ENCODE data around the gene PPP1R12C.
"Not testable (repeated sequence)": the region's sequence is repeated elsewhere in the genome, so short reads cannot be mapped to it uniquely, and the experiment has no call there.

DNA sequence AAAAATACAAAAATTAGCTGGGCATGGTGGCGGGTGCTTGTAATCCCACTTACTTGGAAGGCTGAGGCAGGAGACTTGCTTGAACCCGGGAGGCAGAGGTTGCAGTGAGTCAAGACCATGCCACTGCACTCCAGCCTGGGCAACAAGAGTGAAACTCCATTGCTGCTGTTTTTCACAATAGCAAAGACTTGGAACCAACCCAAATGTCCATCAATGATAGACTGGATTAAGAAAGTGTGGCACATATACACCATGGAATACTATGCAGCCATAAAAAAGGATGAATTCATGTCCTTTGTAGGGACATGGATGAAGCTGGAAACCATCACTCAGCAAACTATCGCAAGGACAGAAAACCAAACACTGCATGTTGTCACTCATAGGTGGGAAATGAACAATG is 10.2 kb downstream of the PPP1R12C start:
- TF ChIP-seq, protein P1, sequence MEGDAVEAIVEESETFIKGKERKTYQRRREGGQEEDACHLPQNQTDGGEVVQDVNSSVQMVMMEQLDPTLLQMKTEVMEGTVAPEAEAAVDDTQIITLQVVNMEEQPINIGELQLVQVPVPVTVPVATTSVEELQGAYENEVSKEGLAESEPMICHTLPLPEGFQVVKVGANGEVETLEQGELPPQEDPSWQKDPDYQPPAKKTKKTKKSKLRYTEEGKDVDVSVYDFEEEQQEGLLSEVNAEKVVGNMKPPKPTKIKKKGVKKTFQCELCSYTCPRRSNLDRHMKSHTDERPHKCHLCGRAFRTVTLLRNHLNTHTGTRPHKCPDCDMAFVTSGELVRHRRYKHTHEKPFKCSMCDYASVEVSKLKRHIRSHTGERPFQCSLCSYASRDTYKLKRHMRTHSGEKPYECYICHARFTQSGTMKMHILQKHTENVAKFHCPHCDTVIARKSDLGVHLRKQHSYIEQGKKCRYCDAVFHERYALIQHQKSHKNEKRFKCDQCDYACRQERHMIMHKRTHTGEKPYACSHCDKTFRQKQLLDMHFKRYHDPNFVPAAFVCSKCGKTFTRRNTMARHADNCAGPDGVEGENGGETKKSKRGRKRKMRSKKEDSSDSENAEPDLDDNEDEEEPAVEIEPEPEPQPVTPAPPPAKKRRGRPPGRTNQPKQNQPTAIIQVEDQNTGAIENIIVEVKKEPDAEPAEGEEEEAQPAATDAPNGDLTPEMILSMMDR (IDR thresholded peaks at IDR 0.05): not testable (repeated sequence)
- TF ChIP-seq POLR2AphosphoS5 (IDR thresholded peaks at IDR 0.05); POLR2A (IDR thresholded peaks at IDR 0.05); EP300 (IDR thresholded peaks at IDR 0.05; ENCODE audit: low read depth): not testable (repeated sequence)

All from transverse colon (tissue), 4 donors.